GM21528 (cell line): ENCODE results near the gene MRPL2.
"Not testable (repeated sequence)": the region's sequence is repeated elsewhere in the genome, so short reads cannot be mapped to it uniquely, and the experiment has no call there.

Experiments
- ATAC-seq: cut with Tn5 transposase; IDR thresholded peaks from one replicate; pipeline ENCODE4 v1.9.1; 2021; ENCODE audit warnings: mild to moderate bottlenecking, moderate library complexity; ENCODE audit not compliant: unreplicated experiment, low FRiP score

MRPL2 gene

DNA sequence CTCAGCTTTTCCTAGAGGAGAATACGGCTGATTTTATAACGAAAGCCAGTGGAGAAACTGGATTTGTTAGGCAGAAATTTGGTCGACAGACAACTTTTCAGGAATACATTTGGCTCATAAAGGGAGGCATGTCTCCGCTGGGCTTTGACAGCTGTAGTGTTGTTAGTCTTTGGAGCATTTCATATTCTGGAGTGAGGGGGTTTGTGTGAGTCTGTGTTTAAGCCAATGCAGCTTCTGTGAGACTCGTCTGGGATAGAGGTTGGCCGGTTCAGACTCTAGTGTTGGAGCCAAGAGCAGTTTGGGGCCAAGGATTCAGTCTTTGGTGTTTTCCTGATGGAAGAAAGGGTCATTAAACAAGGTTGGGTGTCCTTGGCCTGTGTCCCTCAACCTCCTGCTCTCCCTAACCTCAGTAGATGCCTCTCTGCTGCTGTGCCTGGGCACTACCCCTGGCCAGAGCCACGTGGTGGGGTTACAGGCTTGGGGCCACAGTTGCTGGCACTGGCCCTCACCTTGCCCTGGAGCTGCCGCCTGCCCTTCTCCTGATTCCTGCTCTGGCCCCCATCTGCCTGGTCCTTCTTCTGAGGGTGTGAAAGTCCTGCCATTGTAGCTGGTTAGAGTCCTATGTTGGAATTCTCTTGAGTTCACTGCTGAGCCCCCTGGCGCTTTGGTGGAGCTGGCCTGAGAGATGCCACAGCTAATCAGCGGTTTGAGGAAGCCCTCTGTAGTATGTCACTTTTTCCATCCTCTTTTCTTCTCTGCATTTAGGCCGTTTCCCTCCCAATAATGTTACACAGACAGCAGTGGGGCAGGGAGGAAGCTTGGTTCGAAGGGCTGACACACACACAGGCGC, 23.8 kb upstream of the MRPL2 start:
- ATAC-seq, result no peak

DNA sequence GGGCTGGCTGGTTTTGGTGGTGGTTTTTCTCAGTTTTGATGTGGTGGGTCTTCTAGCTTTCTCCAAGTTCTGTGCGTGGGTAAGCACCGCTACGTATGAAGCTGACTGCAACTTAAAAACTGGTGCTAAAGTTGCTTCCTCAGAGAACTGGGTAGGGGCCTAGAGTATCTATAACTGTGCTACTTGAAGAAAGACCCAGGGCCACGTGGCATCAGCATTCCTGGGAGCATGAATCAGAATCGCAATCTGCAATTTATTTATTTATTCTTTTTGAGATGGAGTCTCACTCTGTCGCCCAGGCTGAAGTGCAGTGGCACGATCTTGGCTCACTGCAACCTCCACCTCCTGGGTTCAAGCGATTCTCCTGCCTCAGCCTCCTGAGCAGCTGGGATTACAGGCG, 22.7 kb upstream of the MRPL2 start:
- ATAC-seq, result not testable (repeated sequence)

DNA sequence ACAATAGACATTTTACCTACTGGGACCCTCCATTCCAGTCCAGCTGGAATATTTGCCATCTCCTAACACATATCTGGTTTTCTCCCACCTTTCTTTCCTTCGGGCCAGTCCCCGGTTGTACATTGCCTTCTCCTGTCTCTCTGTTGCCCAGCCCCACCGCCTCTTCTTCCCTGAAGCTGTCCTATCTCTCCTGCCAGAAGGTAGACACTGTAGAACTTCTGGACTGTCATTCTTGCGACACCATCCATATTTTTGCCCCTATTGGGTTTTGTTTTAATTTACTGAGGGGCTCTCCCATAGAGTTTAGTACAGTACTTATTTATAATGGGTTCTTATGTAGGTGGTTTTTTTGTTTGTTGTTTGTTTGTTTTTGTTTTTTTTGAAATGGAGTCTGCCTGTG, 21.8 kb upstream of the MRPL2 start:
- no peak for ATAC-seq

DNA sequence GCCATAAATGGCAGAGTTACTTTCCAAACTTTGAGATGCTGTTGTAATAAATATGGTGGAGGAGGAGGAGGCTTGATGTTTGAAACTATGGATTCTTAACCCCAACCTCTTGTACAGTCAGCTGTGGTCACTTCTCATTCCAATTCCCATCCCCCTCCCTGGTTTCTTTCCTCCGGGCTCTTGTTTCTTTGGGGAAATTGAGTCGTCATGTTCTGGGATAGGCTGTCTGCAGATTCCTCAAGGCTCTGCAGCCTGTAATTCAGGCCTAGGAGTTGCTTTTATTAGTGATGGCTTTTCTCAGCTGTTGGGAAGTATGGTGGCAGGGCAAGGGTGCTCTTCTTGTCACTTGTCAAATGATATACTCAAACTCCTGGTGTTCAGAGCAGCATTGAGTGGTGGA, 19.5 kb upstream of the MRPL2 start:
- no peak for ATAC-seq

DNA sequence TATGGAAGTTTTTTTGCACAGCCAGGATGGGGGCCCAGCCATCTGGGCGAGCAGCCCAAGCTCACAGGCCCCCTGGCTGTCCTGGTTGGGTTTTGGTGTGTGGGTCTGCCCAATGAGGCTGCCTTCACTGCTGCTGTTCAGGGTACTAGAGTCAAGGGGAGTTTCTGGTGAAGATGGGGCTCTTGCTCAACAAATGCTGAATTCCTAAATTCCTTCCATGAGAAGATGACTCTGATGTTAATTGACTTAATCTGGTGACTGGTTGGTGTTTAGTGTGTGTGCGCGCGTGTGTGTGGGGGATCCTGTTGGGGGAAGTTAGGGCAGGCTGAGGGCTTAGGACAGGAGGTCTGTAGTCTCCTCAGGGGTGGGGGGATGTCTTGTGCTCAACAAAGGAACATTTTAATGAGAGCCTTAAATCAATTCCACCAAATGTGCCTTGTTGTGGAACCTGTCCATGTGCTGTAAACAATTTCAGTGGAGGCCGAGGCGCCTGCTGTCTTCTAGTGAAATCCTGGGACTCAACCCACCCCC, 18.8 kb upstream of the MRPL2 start:
- ATAC-seq, result no peak

DNA sequence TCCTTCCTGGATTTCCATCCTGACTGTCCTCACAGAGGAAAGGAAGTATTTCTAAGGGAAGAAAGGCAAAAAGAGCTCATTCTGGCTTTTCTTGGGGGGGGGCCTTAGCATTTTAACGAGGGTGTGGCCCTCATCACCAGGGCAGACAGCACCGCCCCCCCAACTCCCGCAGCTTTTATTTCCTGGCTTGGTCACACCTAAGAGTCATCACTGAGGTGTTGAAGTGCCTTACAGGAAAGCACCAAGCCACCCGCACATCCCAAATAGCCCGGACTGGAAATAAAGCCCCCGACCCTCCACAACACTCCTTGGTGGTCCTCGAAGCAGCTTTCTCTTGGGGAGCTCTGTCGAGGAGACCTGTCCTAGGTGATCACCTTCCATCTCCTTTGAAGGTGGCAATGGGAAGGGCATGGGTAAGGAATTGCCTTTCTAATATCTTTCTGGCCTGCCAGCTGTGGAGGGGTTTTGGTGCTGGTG, 18.1 kb upstream of the MRPL2 start:
- ATAC-seq, result no peak

DNA sequence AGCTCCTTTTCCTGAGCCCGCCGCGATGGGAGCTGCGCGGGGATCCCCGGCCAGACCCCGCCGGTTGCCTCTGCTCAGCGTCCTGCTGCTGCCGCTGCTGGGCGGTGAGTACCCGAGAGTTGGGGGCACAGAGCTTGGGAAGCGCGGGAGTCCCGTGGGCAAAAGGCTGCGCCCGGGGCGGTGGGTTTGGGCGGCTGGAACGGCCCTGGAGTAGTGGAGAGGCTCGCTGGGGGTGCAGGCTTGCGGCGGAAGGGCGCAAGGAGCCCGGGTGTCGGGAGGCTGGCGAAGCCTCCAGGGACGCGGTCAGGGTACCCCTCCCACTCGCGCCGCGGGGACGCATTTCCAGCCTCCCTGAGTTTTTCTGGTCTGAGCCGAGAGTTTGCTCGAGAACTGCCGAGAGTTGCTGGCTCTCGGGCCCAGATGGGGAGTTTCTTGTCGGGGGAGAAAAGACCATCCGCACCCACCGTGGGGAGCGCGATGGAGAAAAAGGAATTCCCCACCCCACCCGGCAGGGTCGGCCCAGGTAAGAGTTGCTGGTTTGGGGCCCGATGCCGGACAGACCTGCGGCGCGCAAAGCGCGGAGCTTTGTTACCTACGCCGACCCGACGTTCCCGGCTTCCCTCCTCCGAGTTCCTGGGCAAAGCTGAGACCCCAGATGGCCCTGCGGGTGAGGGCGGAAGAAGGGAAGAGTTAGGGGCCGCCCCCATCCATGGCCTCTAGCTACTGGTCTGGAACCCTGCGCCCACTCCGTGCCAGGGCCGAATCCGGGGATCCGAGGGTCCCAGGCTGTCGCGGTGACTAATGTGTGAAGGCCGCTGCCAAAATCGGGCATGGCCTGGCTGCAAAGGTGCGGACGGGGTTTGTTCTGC, 17.5 kb upstream of the MRPL2 start:
- no peak for ATAC-seq

DNA sequence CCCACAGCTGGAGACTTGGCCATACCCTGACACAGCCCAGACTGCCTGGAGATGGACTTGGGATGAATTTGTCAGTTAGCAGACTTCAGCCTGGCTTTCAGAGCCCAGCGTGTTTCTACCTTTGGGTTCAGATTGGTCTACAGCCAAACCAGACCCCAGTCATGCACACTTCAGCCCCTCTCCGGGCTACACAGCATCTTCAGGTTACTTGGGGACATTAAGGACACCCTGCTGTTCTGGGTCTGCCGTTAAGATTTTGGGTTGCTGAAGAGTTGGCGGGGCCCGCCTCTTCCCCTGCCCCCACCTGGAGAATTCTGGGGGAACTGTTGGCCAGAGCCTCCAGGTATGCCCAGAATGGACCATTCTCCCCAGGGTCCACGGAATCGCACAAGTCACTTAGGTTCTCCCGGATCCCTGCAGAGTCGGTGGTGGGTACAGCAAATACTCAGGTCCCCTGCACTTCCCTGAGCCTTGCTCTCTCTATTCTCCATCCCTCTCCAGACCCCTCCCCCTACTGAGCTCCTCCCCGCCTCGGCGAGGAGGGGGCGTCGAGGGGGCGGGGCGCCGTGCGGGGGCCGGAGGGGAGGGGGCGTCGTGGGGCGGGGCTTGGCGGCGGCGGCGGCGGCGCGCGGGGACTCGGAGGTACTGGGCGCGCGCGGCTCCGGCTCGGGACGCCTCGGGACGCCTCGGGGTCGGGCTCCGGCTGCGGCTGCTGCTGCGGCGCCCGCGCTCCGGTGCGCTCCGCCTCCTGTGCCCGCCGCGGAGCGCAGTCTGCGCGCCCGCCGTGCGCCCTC, 16.6 kb upstream of the MRPL2 start, which contains the start of gene PTK7:
PTK7 (plus strand) TSS at position 645 of the 794 bp plus-strand sequence. CDS start 175 bp downstream, outside the sequence.
- no peak for ATAC-seq

DNA sequence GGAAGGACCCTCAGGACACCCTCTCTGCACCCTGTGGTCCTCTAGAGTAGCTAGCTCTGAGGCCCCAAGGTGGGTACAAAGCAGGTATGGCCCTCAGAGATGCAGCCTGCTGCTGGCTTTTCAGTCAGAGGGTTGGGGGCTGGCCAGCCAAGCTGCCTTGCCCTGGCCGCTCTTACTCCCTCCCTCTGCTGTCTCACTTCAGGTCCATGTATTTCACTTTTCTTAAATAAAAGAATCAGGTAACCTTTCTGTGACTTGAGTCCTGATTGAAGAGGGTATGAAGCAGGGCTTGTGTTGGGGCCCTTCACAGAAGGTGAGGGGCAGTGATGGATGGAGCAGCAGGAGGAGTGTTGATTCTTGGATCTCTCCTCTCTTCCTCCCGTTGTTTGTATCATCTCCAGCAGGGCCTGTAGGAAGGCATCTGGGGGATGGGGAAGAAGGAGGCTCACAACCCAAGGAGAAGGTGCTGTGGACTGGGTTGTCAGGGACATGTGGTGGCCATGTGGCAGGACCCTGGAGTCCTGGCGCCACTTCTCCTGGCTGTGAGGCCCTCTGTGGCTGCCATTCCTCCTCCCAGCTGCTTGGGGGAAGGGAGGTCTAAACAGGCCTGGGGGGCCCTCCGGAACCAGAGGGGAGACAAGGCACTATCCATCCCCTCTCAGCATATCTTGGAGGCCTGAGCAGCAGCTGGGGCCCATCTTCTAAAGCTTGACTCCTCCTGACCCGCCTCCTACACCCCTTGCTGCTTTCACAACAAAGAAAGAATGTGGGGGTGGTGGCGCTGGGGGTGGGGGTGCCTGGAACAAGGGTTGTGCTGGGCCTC, 15.8 kb upstream of the MRPL2 start:
- no peak for ATAC-seq

DNA sequence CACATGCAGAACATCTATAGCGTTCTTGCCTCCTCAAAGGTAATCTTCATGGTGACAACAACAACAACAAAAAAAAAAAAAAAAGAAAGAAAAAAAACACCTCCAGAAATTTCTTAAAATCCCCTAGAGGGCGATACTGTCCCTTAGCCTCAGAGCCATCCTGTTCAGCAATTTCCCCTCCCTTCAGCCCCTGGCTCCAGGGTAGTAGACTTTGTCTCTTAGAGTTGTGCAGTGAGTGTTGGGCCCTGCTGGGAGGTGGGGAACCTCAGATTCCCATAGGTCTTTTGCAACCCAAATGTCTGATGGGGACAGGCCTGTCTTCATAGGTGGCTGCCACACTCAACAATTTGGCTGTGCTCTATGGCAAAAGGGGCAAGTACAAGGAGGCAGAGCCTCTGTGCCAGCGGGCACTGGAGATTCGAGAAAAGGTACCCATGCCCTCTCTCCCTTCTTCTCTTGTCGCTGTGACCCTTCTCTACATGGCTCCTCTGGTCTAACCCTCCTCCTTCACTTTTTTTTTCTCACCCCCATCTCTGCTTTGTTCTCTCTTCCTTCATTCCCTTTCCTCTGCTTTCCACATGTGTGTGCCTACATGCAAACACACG, 10.9 kb upstream of the MRPL2 start:
- ATAC-seq, result no peak

DNA sequence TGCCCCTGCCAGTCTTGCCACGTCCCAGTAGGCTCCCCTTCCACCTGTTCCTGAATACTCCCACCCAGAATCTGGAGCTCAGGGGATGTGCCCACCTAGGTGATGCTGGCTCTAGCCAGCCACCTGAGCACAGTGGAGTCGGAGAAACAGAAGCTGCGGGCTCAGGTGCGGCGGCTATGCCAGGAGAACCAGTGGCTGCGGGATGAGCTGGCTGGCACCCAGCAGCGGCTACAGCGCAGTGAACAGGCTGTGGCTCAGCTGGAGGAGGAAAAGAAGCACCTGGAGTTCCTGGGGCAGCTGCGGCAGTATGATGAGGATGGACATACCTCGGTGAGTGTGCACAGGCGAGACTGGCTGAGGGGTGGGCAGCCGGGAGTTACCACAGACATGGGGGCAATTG, 3.6 kb upstream of the MRPL2 start:
- no peak for ATAC-seq

DNA sequence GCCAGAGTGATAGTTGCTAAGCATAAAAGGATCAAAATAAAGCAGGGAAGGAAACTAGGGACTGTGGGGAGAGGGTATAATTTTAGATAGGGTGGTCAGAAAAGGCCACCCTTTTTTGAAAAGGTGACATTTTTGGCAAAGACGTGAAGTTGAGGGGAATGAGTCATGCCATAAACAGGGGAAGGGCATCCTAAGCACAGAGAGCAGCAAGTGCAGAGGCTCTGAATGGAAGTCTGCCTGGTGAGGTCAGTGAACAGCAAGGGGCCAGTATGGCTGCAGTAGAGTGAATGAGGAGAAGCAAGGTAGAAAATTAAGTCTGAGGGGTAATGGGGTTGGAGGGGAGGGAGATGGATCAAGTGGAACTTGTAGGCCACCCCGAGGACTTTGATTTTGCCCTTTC, 2.6 kb upstream of the MRPL2 start:
- no peak for ATAC-seq

DNA sequence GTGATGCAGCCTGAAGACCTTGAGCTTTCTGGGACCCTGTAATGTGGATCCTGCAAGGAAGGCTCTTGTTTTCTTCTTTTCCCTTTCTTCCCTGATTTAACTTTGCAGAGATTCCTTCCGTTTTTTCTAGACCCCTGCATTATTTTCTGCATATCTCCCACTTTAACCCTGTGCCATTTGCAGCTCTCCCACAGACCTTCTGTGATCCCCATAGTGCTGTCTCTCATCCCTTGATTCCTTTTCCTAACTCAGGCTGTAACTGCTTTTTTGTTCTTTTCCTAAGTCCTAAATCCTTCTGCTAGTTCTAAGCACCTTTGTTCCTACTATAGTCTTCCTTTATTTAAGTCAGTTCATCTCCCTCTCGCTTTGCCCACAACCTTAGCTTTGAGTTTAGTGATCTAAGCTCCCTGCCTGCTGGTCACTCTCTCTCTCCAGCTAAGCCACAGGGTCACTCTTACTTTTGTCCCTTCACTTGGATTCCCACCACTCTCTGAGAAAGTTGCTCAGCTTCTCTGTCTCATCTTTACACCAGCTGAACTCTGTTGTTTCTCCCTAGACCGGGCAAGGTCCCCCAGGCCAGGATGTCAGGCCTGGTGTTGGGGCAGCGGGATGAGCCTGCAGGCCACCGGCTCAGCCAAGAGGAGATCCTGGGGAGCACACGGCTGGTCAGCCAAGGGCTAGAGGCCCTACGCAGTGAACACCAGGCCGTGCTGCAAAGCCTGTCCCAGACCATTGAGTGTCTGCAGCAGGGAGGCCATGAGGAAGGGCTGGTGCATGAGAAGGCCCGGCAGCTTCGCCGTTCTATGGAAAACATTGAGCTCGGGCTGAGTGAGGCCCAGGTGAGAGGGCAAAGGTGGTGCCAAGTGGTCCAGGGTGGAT, 1.8 kb upstream of the MRPL2 start:
- ATAC-seq, result no peak

DNA sequence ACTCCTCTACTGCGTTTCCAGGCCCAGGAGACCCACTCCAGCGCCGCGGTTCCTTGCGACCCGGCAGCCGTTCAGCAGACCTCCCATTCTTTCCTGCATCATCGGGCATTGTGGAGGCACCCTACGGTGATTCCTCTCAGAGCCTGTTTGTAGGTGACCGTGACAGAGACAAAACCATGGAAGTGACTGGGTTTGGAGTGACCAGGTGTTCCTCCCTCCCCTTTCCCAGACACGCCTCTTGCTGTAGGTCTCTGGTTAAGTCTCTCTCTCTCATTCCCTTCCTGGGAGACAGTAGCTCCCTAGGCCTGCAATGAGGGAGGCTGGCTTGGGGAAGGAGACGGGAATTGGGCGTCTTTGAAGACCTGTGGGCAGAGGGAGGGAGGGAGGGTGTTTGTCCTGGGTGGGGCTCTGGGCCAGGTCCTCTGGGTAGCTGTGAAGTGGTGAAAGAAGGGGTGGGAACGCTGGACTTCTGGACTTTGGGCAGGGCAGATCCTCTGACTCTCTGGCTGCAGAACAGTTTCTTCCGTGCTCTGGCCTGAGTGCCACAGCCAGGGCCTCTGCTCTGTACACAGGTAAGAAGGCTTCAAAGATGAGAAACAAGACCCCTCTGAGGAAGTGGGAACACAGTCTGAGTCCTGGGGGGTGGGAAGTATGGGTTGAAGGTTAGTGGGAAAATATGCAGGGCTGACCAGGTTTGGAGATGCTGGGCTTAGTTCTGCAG, 960 bp upstream of the MRPL2 start:
- ATAC-seq, result no peak

DNA sequence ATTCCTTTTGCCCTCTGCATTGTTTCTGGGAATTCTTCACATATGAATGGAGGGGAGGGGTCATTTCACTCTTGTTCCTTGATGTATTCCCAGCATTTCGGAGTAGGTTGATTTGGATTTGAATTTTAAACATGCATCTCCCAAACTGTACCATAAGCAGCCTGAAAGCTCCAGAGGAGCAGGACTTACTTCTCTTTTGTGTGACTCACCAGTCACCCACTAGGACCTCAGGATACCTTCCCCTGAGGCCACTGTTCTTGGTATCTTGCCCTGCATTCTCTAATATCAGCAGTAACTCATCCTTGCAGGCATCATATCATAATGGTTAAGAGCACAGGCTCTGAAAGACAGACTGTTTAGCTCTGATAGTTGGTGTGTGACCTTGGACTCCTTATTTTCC, 703 bp downstream of the MRPL2 start:
- no peak for ATAC-seq

DNA sequence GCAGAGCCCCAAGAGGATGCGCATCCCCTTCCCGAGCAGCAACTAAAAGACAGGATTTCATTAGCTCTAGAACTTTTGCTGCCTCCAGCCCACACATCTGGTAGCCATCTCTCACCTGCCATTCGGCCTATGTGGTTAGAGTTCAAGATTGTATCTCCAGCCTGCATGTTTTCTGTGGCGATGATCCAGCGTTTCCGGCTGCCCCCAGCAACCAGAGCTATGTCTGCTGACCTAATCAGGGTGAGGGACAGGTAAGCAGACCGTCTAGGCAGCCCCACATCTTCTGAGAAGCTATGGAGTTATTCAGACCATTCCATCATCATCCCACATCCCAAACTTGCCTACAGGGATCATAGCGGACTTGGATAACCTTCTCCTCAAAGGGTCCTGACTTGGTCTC, 3.3 kb downstream of the MRPL2 start:
- no peak for ATAC-seq

DNA sequence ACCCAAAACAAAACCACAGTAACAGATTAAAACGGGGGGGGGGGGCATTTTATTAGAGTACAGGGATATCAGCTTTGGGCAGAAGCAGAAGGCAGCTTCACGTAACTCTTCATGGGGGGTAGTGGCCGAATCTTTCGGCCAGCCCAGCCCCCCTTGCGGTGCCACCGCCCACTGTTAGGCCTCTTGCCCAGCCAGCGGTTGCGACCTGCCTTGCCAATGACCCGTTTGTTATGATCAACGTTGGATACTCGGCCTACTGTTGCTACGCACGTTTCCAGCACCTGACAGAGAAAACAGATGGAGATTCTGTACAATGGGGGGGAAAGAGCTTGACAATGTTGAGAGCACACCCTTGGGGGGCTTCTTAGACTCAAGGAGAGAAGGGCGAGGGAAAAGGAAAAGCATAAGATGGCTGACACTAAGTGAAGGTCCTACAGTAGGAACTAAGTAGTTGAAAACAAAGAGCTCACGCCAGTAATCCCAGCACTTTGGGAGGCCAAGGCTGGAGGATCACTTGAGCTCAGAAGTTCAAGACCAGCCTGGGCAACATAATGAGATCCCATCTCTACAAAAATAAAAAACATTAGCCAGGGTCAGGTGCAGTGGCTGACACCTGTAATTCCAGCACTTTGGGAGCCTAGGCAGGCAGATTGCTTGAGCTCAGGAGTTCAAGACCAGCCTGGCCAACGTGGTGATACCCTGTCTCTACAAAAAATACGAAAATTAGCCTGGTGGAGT, 4.9 kb downstream of the MRPL2 start:
- ATAC-seq, result no peak
